ENCODE data around the gene NCAPD2. TPM values are rescaled to one million over a fixed set of nuclear protein-coding genes. Genes with fewer than 3 reads are reported as not detected.

The NCAPD2 gene
- total RNA-seq, 1 experiment from 2014 or later, result 114 TPM

GRCh38 chr12:6462234-6462995, 31.5 kb upstream of the NCAPD2 start:
- H3K79me1 ChIP-seq (ENCODE audit: insufficient read depth, low read depth, low read length, poor library complexity, severe bottlenecking), result no peaks in the 10 kb centered on the region
- no peak overlapping the region for H2BK15ac ChIP-seq (ENCODE audit: low read depth, low read length)
- no peak overlapping the region for H4K8ac ChIP-seq (replicated peaks; ENCODE audit: insufficient read length, low read depth, low read length)
- Mint-ChIP-seq H3K4me3 (no peak overlapping the region; a peak in 1 of 5 replicates), H3K4me1 (peaks cover 0 to 14% of the 10 kb centered on the region in 2 experiments), H3K27me3 (ENCODE audit: low read depth) (no peaks in the 10 kb centered on the region), H3K9me3 (no peaks in the 10 kb centered on the region), H3K27ac (peak overlapping the region in 1 of 3 experiments; percentile 16; a peak in 1 of 7 replicates), H3K36me3 (ENCODE audit: insufficient read depth in 1 of 3, low read depth in 3 of 3) (peaks cover 32 to 74% (median 59%) of the 10 kb centered on the region in 3 experiments)
- no peaks in the 10 kb centered on the region for H3K79me2 ChIP-seq (ENCODE audit: insufficient read depth, low read length)
- DNase-seq, result no peak
- no peak overlapping the region for H2BK12ac ChIP-seq (ENCODE audit: insufficient read length, low read depth, low read length)
- no peak overlapping the region for H2BK120ac ChIP-seq (ENCODE audit: low read depth, low read length, poor library complexity, severe bottlenecking)
- no peak overlapping the region for H3K23ac ChIP-seq (ENCODE audit: insufficient read length, low read depth, low read length)
- H4K5ac ChIP-seq (ENCODE audit: insufficient read length, low read depth, low read length), result no peak overlapping the region
- H2AK5ac ChIP-seq (ENCODE audit: insufficient read length, low read length), result no peak overlapping the region
- no peak overlapping the region for H3K56ac ChIP-seq (ENCODE audit: insufficient read length, low read depth, low read length)
- no peak overlapping the region for H3K4me2 ChIP-seq (ENCODE audit: insufficient read depth, insufficient read length, low read length)
- no CpG with 5 or more reads among the region's 14 CpGs for WGBS (ENCODE audit: extremely low coverage, insufficient read length, low lambda C conversion rate)
- no peak overlapping the region for H3K14ac ChIP-seq (ENCODE audit: insufficient read depth, low read length)
- H2BK5ac ChIP-seq (ENCODE audit: insufficient read length, low read length), result no peak overlapping the region
- no peaks in the 10 kb centered on the region for H3K9me3 ChIP-seq (ENCODE audit: control insufficient read depth, low read depth, low read length)
- no peaks in the 10 kb centered on the region for H3K4me1 ChIP-seq (ENCODE audit: insufficient read depth, low read length)
- H3K27ac ChIP-seq (ENCODE audit: insufficient read length, low read depth, low read length), result no peak overlapping the region
- no peaks in the 10 kb centered on the region for H4K20me1 ChIP-seq (ENCODE audit: control insufficient read depth, insufficient read depth, insufficient read length)
- no peak overlapping the region for H4K91ac ChIP-seq (ENCODE audit: insufficient read length, low read depth, low read length)
- H3K18ac ChIP-seq (ENCODE audit: insufficient read length, low read depth, low read length), result no peak overlapping the region
- no peak overlapping the region for H2AFZ ChIP-seq (ENCODE audit: low read length)
- TF ChIP-seq, protein P1, sequence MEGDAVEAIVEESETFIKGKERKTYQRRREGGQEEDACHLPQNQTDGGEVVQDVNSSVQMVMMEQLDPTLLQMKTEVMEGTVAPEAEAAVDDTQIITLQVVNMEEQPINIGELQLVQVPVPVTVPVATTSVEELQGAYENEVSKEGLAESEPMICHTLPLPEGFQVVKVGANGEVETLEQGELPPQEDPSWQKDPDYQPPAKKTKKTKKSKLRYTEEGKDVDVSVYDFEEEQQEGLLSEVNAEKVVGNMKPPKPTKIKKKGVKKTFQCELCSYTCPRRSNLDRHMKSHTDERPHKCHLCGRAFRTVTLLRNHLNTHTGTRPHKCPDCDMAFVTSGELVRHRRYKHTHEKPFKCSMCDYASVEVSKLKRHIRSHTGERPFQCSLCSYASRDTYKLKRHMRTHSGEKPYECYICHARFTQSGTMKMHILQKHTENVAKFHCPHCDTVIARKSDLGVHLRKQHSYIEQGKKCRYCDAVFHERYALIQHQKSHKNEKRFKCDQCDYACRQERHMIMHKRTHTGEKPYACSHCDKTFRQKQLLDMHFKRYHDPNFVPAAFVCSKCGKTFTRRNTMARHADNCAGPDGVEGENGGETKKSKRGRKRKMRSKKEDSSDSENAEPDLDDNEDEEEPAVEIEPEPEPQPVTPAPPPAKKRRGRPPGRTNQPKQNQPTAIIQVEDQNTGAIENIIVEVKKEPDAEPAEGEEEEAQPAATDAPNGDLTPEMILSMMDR (conservative IDR thresholded peaks at IDR 0.05), result no peak
- no peak overlapping the region for H3T11ph ChIP-seq (ENCODE audit: low read length)
- H3K9ac ChIP-seq (ENCODE audit: extremely low read depth, insufficient read length, low read length), result no peak overlapping the region
- H3K4ac ChIP-seq (ENCODE audit: low read depth, low read length), result no peak overlapping the region
- no peak overlapping the region for H2BK20ac ChIP-seq (ENCODE audit: low read depth, low read length, poor library complexity, severe bottlenecking)
- H3K23me2 ChIP-seq (ENCODE audit: insufficient read length, low read depth, low read length, poor library complexity, severe bottlenecking), result no peaks in the 10 kb centered on the region
- H3K27me3 ChIP-seq (ENCODE audit: insufficient read depth, low read length), result no peaks in the 10 kb centered on the region

Measured in H9 (cell line).